Activated CD4-positive, CD25-positive, alpha-beta regulatory T cell treated with anti-CD3 and anti-CD28 coated beads, Interleukin-2, amount 50 U/mL, for 24 hours (primary cell): ENCODE data around the gene C4BPB.
"Not testable (repeated sequence)": the region's sequence is repeated elsewhere in the genome, so short reads cannot be mapped to it uniquely, and the experiment has no call there.

Experiments used
- ATAC-seq, 2 donors: fragments of 150-1000 bp; cut with Tn5 transposase; one replicate each; pipeline ENCODE4 v1.10.0; 2021; ENCODE audit warnings: mild to moderate bottlenecking in 1 of 2, moderate library complexity in 1 of 2

Gene C4BPB, protein sequence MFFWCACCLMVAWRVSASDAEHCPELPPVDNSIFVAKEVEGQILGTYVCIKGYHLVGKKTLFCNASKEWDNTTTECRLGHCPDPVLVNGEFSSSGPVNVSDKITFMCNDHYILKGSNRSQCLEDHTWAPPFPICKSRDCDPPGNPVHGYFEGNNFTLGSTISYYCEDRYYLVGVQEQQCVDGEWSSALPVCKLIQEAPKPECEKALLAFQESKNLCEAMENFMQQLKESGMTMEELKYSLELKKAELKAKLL

GRCh38 chr1:207088701-207089626 lies at the start of gene C4BPB:
C4BPB (plus strand) TSS chr1:207088860; CDS start chr1:207089532, 672 bp downstream.
- ATAC-seq = peak; percentile 38 to 66

DNA sequence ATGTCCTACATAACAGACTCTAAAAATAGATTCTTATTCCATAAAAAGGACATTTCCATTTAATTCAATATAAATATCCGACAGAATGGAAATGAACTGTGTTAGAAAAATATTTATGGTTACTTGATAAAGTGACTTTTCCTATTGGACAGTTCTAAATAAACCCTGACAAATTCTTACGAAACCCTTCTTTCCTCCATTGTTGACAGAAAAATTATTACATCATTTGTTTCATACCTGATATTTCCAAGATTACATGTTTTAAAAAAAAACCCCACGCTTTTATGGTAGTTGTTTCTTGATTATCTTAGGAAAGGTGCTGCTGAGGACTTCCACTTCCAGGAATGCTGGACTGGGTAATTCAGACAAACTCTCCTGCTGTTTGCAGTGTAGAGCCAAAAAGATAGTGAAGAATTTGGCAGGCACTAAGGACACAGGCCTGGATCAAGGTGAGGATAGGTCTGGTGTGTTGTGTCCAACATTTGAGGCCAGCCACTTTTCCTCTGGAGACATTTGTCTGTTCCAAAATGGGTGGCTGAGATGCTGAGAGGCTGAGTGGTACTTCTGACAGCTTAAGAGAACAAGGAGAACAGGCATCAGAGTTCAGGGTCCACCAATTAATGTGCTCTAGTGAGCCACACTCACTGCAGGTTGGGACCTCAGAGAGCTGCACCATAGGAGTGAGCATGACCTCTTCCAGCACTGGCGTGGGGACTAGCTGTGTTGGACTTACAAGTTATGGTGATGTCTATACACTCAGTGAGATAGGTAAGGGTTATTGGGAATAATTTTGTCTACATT lies 49.1 kb upstream of the C4BPB start:
- ATAC-seq = no peak

- no peak for ATAC-seq
Measured at GRCh38 chr1:207040181-207040533, 48.5 kb upstream of the C4BPB start.

DNA sequence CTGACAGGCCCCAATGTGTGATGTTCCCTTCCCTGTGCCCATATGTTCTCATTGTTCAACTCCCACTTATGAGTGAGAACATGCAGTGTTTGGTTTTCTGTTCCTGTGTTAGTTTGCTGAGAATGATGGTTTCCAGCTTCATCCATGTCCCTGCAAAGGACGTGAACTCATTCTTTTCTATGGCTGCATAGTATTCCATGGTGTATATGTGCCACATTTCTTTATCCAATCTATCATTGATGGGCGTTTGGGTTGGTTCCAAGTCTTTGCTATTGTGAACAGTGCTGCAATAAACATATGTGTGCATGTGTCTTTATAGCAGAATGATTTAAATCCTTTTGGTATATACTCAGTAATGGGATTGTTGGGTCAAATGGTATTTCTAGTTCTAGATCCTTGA lies 47.3 kb upstream of the C4BPB start:
- not testable (repeated sequence) for ATAC-seq

- ATAC-seq = no peak
Measured at GRCh38 chr1:207045453-207045852, 43.2 kb upstream of the C4BPB start.

DNA sequence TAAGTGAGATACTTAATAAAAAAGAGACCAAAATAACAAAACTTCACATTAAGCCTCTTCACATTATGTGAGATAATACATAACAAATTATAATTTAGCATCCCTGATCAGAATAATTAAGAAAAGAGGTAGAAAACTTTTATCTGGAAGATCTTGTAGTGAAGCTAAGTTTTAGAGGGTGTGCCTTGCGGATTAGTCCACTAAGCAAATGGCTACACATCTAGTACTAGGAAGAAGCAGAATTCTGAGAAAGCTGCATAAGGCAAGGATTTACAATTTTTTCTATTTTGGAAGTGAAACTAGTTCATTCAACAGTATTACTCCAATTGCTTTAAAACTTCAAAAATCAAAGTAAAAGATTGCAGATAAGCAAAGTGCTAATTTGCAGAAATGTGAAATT lies 41.2 kb upstream of the C4BPB start:
- ATAC-seq = no peak

DNA sequence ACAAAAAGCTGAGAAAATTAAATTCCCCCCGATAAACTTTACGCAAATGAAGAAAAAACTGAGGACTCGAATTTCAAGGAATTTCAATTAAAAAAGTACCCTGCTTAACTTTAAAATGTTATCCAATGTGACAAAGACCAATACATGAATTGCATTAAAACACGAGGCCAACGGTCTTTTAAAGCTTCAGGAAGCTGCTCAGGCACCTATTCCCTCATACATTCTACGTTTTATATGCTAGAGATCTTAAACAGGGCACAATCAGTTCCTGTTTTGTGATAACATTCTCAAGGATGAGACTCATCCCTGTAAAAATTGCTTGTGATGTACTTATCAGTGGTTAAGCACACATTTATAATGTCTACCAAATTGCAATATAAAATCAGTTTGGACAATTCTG lies 40.6 kb upstream of the C4BPB start:
- no peak for ATAC-seq

- ATAC-seq = no peak
Measured at GRCh38 chr1:207049054-207049453, 39.6 kb upstream of the C4BPB start.

DNA sequence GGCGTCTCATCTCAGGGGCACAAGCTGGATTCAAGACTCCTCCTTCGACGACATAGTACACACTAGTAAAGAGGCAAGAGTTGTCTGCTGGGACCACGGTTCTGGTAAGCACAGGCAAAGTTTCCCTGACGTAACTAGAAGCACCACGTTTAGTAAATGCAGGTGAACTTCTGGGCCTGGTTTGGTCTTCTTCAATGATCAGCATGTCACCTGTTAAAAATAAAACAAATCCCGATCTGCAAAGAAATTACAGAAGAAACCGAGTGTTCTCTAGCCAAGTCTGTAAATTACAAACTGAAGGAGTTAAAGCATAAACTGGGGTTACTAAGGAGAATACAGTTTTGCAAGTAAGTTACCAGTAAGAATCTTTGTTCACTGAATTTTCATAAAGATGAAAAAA lies 39.1 kb upstream of the C4BPB start:
- no peak for ATAC-seq

DNA sequence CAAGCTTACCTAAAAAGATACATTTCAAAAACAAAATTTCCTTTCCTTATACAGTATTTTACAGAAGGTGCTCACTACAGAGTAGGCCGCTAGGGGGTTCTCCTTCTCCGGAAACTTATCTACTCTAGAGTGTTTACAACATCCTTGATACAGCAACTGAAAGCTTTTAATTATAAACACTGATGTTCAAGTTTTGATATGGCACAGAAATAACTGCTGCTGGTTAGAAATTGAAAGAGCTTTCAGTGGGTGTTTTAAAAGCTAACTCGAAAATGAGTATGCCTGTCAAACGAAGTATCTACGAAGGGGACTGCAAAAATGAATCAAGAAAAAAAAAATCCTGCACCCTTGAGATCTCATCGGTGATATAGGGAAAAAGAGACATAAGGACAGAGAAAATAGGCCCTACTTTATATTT lies 38.7 kb upstream of the C4BPB start:
- peak; percentile 40 to 42 for ATAC-seq

DNA sequence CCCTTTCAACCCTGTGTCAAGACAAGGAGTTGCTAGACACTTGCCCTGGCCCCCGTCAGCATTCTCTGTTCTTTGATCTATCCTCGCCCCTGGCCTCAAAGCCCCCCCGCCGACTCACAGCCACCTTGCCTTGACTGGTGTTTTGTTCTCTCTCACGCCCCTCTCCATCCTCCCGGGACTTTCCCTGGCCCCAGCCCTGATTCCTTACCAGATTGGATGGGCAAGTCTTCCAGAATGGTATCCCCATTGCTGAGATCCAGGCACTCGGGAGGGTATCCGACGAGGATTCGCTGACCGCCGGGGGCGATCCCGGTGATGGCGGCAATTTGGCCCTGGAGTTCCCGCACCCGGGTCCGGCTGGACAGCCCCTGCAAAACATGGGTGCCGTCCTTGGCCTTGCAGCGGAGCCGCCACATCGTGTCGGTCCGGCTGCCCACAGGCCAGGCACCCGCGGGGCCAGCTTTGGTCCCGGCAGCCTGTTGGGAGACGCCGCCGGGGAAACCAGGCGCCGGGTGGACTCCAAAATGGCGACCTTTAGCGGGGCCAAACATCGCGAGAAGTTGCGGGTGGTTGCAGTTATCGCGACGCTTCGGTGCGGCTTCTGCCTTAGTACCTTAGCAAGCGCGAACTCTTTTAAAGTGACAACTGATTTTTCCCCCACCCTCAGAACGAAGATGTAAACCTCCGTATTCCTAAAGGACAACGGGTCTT lies 38.0 kb upstream of the C4BPB start:
- peak; percentile 56 to 59 for ATAC-seq

DNA sequence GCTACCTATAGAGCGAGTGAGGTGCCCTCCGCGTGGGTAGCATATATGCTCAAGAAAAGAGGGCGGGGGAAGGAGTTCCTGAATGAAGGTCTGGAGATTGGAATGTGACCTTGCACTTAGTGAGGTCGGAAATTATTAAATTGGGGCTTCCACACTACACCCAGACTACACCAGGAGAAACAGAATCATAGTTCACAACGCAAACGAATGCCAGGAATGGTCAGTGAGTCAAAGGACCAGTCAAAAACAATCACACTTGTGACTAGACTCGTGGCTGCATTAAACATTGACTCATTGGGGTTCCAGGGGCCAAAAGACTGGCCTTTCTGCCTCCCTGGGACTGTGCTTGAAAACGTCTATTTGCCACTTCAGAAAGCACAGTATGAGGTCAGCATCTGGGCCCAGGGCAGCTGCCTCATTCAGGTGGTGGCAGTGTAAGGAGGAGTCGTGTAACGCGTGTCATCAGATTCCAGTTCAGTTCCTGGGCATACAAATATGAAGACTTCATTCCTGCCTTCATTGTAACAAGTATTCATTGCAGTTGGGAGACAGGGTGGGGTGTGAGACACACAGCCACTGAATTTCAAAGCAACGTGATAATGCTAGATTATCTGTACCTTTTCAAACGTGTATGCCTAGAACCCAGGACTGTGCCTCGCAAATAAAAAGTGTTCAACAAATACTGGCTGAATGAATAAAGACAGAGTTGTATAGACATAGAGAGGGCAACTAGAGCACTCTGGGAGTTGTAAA lies 37.3 kb upstream of the C4BPB start, which contains the start of gene YOD1:
Gene YOD1, minus strand, starts transcription at position 18 of the 753 bp plus-strand sequence. CDS start 178 bp downstream, outside the sequence.
- ATAC-seq = no peak

DNA sequence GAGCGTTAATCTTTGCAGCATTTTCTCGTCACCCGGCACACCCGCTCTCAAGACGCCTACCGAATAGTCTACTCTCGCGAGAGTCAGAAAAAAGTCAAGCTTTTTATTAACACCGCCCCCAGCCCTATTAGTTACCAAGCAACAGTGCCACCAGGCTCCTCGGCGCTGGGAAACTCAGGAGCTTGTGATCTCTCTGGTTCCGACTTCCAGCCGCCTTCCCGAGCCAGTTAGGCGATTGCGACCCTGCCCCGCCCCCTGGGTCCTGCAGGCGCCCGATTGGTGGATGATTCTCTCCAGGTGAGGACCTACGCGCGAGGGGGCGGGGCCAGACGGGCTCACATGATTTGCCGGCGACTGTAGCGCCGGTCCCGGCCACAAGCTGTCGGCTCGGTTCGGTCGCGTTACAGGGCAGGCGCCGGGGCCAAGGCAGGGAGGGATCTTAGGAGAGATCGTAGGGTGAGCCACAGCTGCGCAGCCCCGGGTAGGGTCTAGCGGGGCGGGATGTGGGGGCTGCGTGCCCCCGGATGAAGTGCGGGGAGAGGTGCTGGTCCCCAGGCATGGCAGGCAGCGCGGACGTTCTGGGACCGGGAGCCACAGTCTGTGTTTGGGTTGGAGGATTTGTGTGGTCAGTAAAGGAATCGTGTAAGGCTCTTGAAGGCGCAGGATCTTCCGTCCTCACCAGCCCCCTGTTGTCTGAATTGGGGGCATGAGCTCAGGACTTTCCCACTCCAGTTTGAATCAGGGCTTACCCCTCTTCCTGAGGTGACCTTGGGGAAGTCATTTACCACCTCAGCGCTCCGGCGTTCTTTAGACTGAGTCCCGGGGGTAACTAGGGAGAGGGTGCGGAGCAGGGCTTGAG lies 35.5 kb upstream of the C4BPB start, which contains the start of gene PFKFB2:
Gene PFKFB2, plus strand, starts transcription at position 365 of the 859 bp plus-strand sequence. CDS start 1,443 bp downstream, outside the sequence.
- ATAC-seq = peak; percentile 86 to 87

DNA sequence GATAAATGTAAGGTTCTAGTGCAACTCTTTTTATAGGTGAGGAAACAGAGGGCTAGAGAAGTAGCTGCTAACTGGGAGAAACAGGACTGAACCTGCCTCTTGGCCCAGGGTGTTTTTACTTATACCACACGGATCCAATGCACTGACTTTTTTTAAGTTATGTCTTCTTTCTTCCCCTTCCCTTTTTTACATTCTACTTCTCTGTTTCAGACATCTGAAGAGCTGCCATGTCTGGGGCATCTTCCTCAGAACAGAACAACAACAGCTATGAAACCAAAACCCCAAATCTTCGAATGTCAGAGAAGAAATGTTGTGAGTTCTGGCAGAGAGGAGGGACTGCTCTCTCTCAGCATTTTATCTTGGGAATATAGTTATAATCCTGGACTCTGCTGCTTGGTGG lies 34.2 kb upstream of the C4BPB start:
- no peak for ATAC-seq

- no peak for ATAC-seq
Measured at GRCh38 chr1:207055386-207056001, 33.2 kb upstream of the C4BPB start.

DNA sequence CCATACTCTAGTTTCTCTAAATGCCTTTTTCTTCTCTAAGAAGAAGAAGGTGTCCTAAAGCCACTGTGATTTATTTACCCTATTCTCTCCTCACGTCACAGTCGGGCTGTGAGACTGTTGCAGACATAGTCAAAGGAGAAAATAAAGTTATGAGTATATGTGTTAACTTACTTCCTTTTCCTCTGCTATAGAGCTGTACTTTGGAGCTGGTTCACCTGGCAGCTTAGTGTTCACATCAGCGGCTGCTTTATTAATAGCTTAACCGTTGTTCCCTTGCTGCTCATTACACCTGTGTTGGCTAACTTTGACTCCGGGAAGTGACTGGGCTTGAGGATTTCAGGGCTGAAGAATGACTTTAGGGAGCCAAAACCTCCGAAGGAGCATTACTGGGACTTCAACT lies 32.0 kb upstream of the C4BPB start:
- no peak for ATAC-seq

GRCh38 chr1:207058252-207058651 lies 30.4 kb upstream of the C4BPB start:
- ATAC-seq = no peak

DNA sequence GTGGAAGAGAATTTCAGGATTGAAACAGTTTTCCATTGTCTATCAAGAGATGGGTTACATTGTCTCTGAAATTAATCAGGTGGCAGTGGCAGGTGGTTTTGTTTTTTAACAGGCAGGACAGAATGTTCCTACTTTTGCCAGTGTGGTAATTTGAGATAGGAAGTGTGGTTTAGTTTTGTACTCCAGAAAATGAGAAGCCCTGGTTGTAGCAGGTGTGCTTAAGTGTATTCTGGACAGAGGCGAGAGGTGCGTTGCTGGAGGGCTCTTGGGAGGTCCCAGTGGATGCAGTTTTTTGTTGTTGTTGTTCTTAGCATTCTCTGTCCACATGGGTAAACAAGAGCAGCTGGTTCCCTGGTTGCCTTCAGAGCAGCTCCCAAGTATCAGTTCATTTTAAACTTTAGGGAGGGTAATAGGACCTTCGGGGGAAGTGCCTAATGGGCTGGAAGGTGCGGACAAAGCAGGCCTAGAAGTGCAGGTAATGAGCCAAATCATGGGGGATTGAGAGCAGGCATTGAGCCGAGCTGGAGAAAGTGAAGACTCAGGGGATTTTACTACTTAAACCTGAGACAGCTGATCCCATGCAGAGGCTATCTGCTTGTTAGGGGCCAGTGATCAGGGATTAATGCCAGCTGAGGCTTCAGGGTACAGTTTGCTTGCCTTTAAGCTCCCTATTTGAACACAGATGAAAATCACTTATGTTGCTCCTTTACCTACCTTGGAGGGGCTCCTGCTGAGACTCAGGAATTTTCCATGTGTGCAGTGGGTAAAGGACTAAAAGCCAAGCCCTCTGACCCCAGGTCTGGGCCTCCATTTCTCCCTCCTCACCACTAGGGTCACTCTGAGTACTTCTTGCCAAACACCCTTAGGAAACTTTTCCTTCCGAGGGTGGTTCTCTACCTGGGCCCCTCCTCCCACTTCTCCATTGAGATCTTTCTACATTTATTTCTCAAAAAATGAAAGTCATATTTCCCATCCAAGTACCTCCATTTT lies 29.5 kb upstream of the C4BPB start:
- no peak for ATAC-seq

GRCh38 chr1:207059881-207060280 lies 28.8 kb upstream of the C4BPB start:
- no peak for ATAC-seq
